Caco-2 (cell line): ENCODE data around the gene ECHS1. TPM values are rescaled to one million over a fixed set of nuclear protein-coding genes. Genes with fewer than 3 reads are reported as not detected.

Experiments
- BruUV-seq: library from RNA; stranded (reverse); fragments of 400-500 nt; replicated peaks from 2 replicates; lab custom pipeline; 2021; lab: Mats Ljungman, UMichigan
- CTCF ChIA-PET: fragments of 300-600 bp; sonication (Branson Sonifier 250); formaldehyde crosslinking; loops from one replicate; lab custom pipeline; 2022; ENCODE audit warnings: antibody characterized with exemption; lab: Charles Lee
- POLR2A ChIA-PET: fragments of 300-600 bp; sonication (Branson Sonifier 250); formaldehyde crosslinking; loops from one replicate; lab custom pipeline; 2022; ENCODE audit warnings: antibody characterized with exemption; lab: Charles Lee
- DNase-seq, 2 experiments: peaks; one replicate each; pipeline versions ENCODE4 v3.0.0 to v3.0.0-alpha.2; 2020 to 2022
- H3K27me3 ChIP-seq: replicated peaks from 2 replicates; pipeline ENCODE4 v1.6.0; 2011; ENCODE audit warnings: low read length; ENCODE audit not compliant: control insufficient read depth, insufficient read depth
- H3K36me3 ChIP-seq: 2 replicates; pipeline ENCODE4 v1.5.1; 2011; ENCODE audit warnings: low read length; ENCODE audit not compliant: control insufficient read depth, insufficient read depth
- H3K4me1 ChIP-seq: fragments of 250-450 bp; sonication (Bioruptor Pico); 2 replicates; pipeline ENCODE4 v1.5.1; 2020; ENCODE audit warnings: mild to moderate bottlenecking
- H3K4me3 ChIP-seq: 2 replicates; pipeline ENCODE4 v1.5.1; 2011; ENCODE audit warnings: low read depth, mild to moderate bottlenecking, control low read depth, low read length
- H3K9me3 ChIP-seq: fragments of 250-450 bp; sonication (Bioruptor Pico); 2 replicates; pipeline ENCODE4 v1.5.1; 2020; ENCODE audit warnings: mild to moderate bottlenecking, moderate library complexity
- H3K27ac Mint-ChIP-seq: one replicate; pipeline ENCODE4 v1.8.0; 2022; ENCODE audit warnings: mixed read lengths; ENCODE audit not compliant: unreplicated experiment
- H3K27me3 Mint-ChIP-seq: one replicate; pipeline ENCODE4 v1.8.0; 2022; ENCODE audit warnings: mixed read lengths; ENCODE audit not compliant: insufficient read depth, unreplicated experiment
- H3K36me3 Mint-ChIP-seq: one replicate; pipeline ENCODE4 v1.8.0; 2022; ENCODE audit warnings: mild to moderate bottlenecking, mixed read lengths; ENCODE audit not compliant: insufficient read depth, unreplicated experiment
- H3K4me1 Mint-ChIP-seq: one replicate; pipeline ENCODE4 v1.8.0; 2022; ENCODE audit warnings: low read depth, mixed read lengths; ENCODE audit not compliant: unreplicated experiment
- H3K4me3 Mint-ChIP-seq: one replicate; pipeline ENCODE4 v1.8.0; 2022; ENCODE audit warnings: mild to moderate bottlenecking, moderate library complexity, mixed read lengths; ENCODE audit not compliant: unreplicated experiment
- H3K9me3 Mint-ChIP-seq: one replicate; pipeline ENCODE4 v1.8.0; 2022; ENCODE audit warnings: mixed read lengths; ENCODE audit not compliant: unreplicated experiment
- CTCF ChIP-seq, 2 experiments: fragments of 200-600 bp in 1 of 2; IDR thresholded peaks; 1 replicate in 1 of 2; 2 replicates in 1 of 2; pipeline versions ENCODE4 v1.5.1 to v1.8.0; 2011 to 2022; ENCODE audit warnings: antibody characterized with exemption in 1 of 2, control low read depth in 1 of 2, inconsistent platforms in 1 of 2, low read depth in 1 of 2, low read length in 1 of 2, mild to moderate bottlenecking in 1 of 2, moderate library complexity in 1 of 2; ENCODE audit not compliant: insufficient read depth in 1 of 2, severe bottlenecking in 1 of 2, unreplicated experiment in 1 of 2
- intact Hi-C: fragments of 100-400 bp; cut with micrococcal nuclease; formaldehyde crosslinking; loops from one replicate; pipeline ENCODE4 v1.10.0; 2022; ENCODE audit not compliant: unreplicated experiment
- total RNA-seq: library from RNA; stranded (reverse); gene quantifications from 2 replicates; pipeline ENCODE4 v1.2.3, GENCODE V29; 2022

ECHS1 gene
- total RNA-seq, 1 experiment from 2014 or later = 247 TPM

- DNase-seq = no peak
- Mint-ChIP-seq H3K4me3 (peak overlapping the region; percentile 64), H3K36me3 (peaks cover 6% of the 10 kb centered on the region)
Observed at GRCh38 chr10:133335246-133336117, 37.7 kb downstream of the ECHS1 start.

GRCh38 chr10:133334503-133335245 lies 38.5 kb downstream of the ECHS1 start:
- no peak for DNase-seq
- peak overlapping the region; percentile 31 for H3K4me3 ChIP-seq
- no peak overlapping the region for H3K27ac Mint-ChIP-seq
- peaks cover 7% of the 10 kb centered on the region for H3K27me3 ChIP-seq
- no peak for TF ChIP-seq CTCF (IDR thresholded peaks at IDR 0.05; ENCODE audit: insufficient read depth in 1 of 2, low read depth in 1 of 2, low read length in 1 of 2, severe bottlenecking in 1 of 2, unreplicated experiment in 1 of 2)
- ChIA-PET POLR2A (no interaction called here), CTCF (no interaction called here)
- no peaks in the 10 kb centered on the region for H3K9me3 Mint-ChIP-seq
- no peaks in the 10 kb centered on the region for H3K4me1 Mint-ChIP-seq
- no peaks in the 10 kb centered on the region for H3K36me3 ChIP-seq
- peaks cover 22% of the 10 kb centered on the region for H3K4me1 ChIP-seq
- peaks cover 11% of the 10 kb centered on the region for H3K36me3 Mint-ChIP-seq
- H3K4me3 Mint-ChIP-seq = peak overlapping the region; percentile 64
- BruUV-seq = no TSS peak
- intact Hi-C loops = no loop called here
- peaks cover 21% of the 10 kb centered on the region for H3K9me3 ChIP-seq
- H3K27me3 Mint-ChIP-seq = peaks cover 30% of the 10 kb centered on the region

More at GRCh38 chr10:133335246-133336117, 37.7 kb downstream of the ECHS1 start:
- peaks cover 22% of the 10 kb centered on the region for H3K4me1 ChIP-seq
- Mint-ChIP-seq H3K9me3 (no peaks in the 10 kb centered on the region), H3K27me3 (peaks cover 27% of the 10 kb centered on the region), H3K4me1 (no peaks in the 10 kb centered on the region), H3K27ac (no peak overlapping the region)
- peaks cover 7% of the 10 kb centered on the region for H3K27me3 ChIP-seq
- CTCF ChIA-PET = interaction anchor here (0.9 kb wide), 1 partner anchor 12 kb away, joined by 8 read pairs; no protein-coding TSS in a partner anchor
- H3K4me3 ChIP-seq = peak overlapping the region; percentile 31
- no TSS peak for BruUV-seq
- H3K9me3 ChIP-seq = peaks cover 29% of the 10 kb centered on the region
- H3K36me3 ChIP-seq = no peaks in the 10 kb centered on the region
- intact Hi-C loops = no loop called here
- POLR2A ChIA-PET = interaction anchor here (0.9 kb wide), 1 partner anchor 22 kb away, joined by 3 read pairs; the partner anchor contains the start of gene FUOM
- no peak for TF ChIP-seq CTCF (IDR thresholded peaks at IDR 0.05; ENCODE audit: insufficient read depth in 1 of 2, low read depth in 1 of 2, low read length in 1 of 2, severe bottlenecking in 1 of 2, unreplicated experiment in 1 of 2)
